AG04450 (cell line): ENCODE results near the gene EPB41L5. TPM values are rescaled to one million over a fixed set of nuclear protein-coding genes. Genes with fewer than 3 reads are reported as not detected.

Experiments
- CTCF ChIA-PET: fragments of 300-600, 350-600 bp; formaldehyde crosslinking; extraction: SDS; loops from one replicate; lab custom pipeline; 2022; ENCODE audit warnings: antibody characterized with exemption, inconsistent platforms; lab: Charles Lee
- POLR2A ChIA-PET: fragments of 350-600 bp; formaldehyde crosslinking; extraction: SDS; loops from one replicate; lab custom pipeline; 2021; ENCODE audit warnings: antibody characterized with exemption, inconsistent platforms; lab: Yijun Ruan, JAX
- DNase-seq: peaks from one replicate; pipeline ENCODE4 v3.0.0-alpha.2; 2011; ENCODE audit warnings: low read depth, low spot score
- H3K27ac ChIP-seq: one replicate; pipeline ENCODE4 v1.5.1; 2012; ENCODE audit warnings: low read depth, low read length, control low read depth
- H3K27me3 ChIP-seq: one replicate; pipeline ENCODE4 v1.6.0; 2012; ENCODE audit warnings: low read length; ENCODE audit not compliant: control insufficient read depth, insufficient read depth
- H3K4me3 ChIP-seq: 2 replicates; pipeline ENCODE4 v1.5.1; 2011; ENCODE audit warnings: mild to moderate bottlenecking, low read depth, low read length, control low read depth
- H3K9me3 ChIP-seq: 2 replicates; pipeline ENCODE4 v1.5.1; 2012; ENCODE audit warnings: low read length; ENCODE audit not compliant: control insufficient read depth, insufficient read depth
- CTCF ChIP-seq: IDR thresholded peaks from 2 replicates; pipeline ENCODE4 v1.5.1; 2011; ENCODE audit warnings: low read depth, low read length, control low read depth, inconsistent platforms
- polyA plus RNA-seq: library from polyadenylated mRNA; depleted of rRNA; stranded (reverse); fragments of >200 nt; gene quantifications from 2 replicates; pipeline ENCODE4 v1.2.3, GENCODE V29; 2011

Gene EPB41L5
- polyA plus RNA-seq, 1 experiment: 17.1 TPM

- H3K4me3 ChIP-seq: no peak overlapping the region
- no peak overlapping the region for H3K27ac ChIP-seq
- TF ChIP-seq CTCF: no peak
- no peaks in the 10 kb centered on the region for H3K9me3 ChIP-seq
- ChIA-PET CTCF (no interaction called here), POLR2A (no interaction called here)
- H3K27me3 ChIP-seq: no peaks in the 10 kb centered on the region
- DNase-seq: no peak
Measured at GRCh38 chr2:120179396-120179795, 166.5 kb downstream of the EPB41L5 start.

GRCh38 chr2:120180066-120180465 is 167.2 kb downstream of the EPB41L5 start:
- no peak for TF ChIP-seq CTCF
- no peak for DNase-seq
- ChIA-PET CTCF (no interaction called here), POLR2A (no interaction called here)
- Histone ChIP-seq H3K4me3 (no peak overlapping the region), H3K9me3 (no peaks in the 10 kb centered on the region), H3K27ac (peak overlapping the region; percentile 11), H3K27me3 (no peaks in the 10 kb centered on the region)

- POLR2A ChIA-PET: no interaction called here
- no peak overlapping the region for H3K27ac ChIP-seq
- DNase-seq: no peak
- CTCF ChIA-PET: interaction anchor here (0.7 to 1.7 kb wide), 4 partner anchors 102 to 479 kb away, joined by 3 to 4 read pairs (median 3); no protein-coding TSS in a partner anchor
- H3K4me3 ChIP-seq: no peak overlapping the region
- H3K9me3 ChIP-seq: no peaks in the 10 kb centered on the region
- no peaks in the 10 kb centered on the region for H3K27me3 ChIP-seq
- TF ChIP-seq CTCF: no peak
Measured at GRCh38 chr2:120182019-120182560, 169.2 kb downstream of the EPB41L5 start.

- POLR2A ChIA-PET: interaction anchor here (0.7 kb wide), 1 partner anchor 39 kb away, joined by 5 read pairs; no protein-coding TSS in a partner anchor
- CTCF ChIA-PET: no interaction called here
Measured at GRCh38 chr2:120189189-120189588, 176.3 kb downstream of the EPB41L5 start.

More at GRCh38 chr2:120189189-120189588, 176.3 kb downstream of the EPB41L5 start:
- H3K27ac ChIP-seq: no peak overlapping the region
- H3K4me3 ChIP-seq: no peak overlapping the region
- no peak for TF ChIP-seq CTCF
- H3K9me3 ChIP-seq: no peaks in the 10 kb centered on the region
- H3K27me3 ChIP-seq: no peaks in the 10 kb centered on the region
- no peak for DNase-seq
